Kidney (tissue), 22 donors: Measurements from ENCODE around the gene PNPLA5. TPM values are rescaled to one million over a fixed set of nuclear protein-coding genes. Genes with fewer than 3 reads are reported as not detected.
A peak's percentile ranks its signal among the peaks of the same experiment; 100 is the strongest.

Experiments
- DNase-seq, 5 donors: peaks; one replicate each; pipeline ENCODE4 v3.0.0-alpha.2; 2013 to 2020
- FAIRE-seq: peaks from 2 replicates; lab custom pipeline; 2012; peaks lifted over from hg19 to GRCh38; lab: Jason Lieb, UNC
- H3K27ac ChIP-seq, 2 donors: one replicate each; pipeline ENCODE4 v1.7.0; 2013; ENCODE audit warnings: low read depth in 2 of 2, low read length in 2 of 2, inconsistent platforms in 1 of 2
- H3K27me3 ChIP-seq: one replicate; pipeline ENCODE4 v1.7.1; 2013; ENCODE audit warnings: low read length, inconsistent platforms; ENCODE audit not compliant: control insufficient read depth, insufficient read depth
- H3K36me3 ChIP-seq, 3 donors: one replicate each; pipeline versions ENCODE4 v1.7.0 to v1.7.1; 2013; ENCODE audit warnings: low read length in 3 of 3, control low read depth in 1 of 3, inconsistent platforms in 1 of 3; ENCODE audit not compliant: insufficient read depth in 3 of 3, control insufficient read depth in 2 of 3
- H3K4me1 ChIP-seq, 3 donors: one replicate each; pipeline versions ENCODE4 v1.7.0 to v1.7.1; 2013; ENCODE audit warnings: low read length in 3 of 3, inconsistent platforms in 1 of 3, low read depth in 1 of 3; ENCODE audit not compliant: control insufficient read depth in 2 of 3, insufficient read depth in 2 of 3
- H3K4me3 ChIP-seq, 3 donors: one replicate each; pipeline versions ENCODE4 v1.7.0 to v1.8.1; 2013; ENCODE audit warnings: low read length in 3 of 3, control low read depth in 1 of 3, inconsistent platforms in 1 of 3
- H3K9ac ChIP-seq, 3 donors: one replicate each; pipeline versions ENCODE4 v1.7.0 to v1.7.1; 2013; ENCODE audit warnings: low read length in 3 of 3, control low read depth in 1 of 3, inconsistent platforms in 1 of 3
- H3K9me3 ChIP-seq, 3 donors: one replicate each; pipeline versions ENCODE4 v1.7.0 to v1.7.1; 2013; ENCODE audit warnings: low read length in 3 of 3, control low read depth in 1 of 3, inconsistent platforms in 1 of 3; ENCODE audit not compliant: control insufficient read depth in 2 of 3, insufficient read depth in 1 of 3
- intact Hi-C: fragments of 100-400 bp; cut with DNase I; formaldehyde crosslinking; loops from one replicate; pipeline ENCODE4 v1.11.1; 2022
- long read RNA-seq, 10 donors: library from polyadenylated mRNA in 1 of 10; unstranded in 1 of 10; transcript quantifications; one replicate each; pipeline ENCODE4 v2.0.0 and lab custom pipeline, GENCODE V29; 2021 to 2026
- polyA plus RNA-seq: library from polyadenylated mRNA; stranded (reverse); fragments of 350-450 nt; fragmentation: Illumina TruSeq; extraction: RNeasy Lipid Tissue Mini Kit (QIAGEN cat#74804); gene quantifications from one replicate; pipeline ENCODE4 v1.2.3, GENCODE V29; 2014; ENCODE audit warnings: low read depth, low replicate concordance; ENCODE audit not compliant: insufficient read depth
- total RNA-seq: library from RNA; stranded (reverse); fragmentation: NEBNext Ultra II Directional; extraction: Animal tissue kit (Norgen Biotek cat#: 25700); gene quantifications from one replicate; pipeline ENCODE4 v1.2.1, GENCODE V29; 2021
- TF ChIP-seq, protein P1 (sequence below): IDR thresholded peaks from 3 replicates; pipeline ENCODE4 v1.5.1; 2012; ENCODE audit warnings: mild to moderate bottlenecking, moderate library complexity, borderline replicate concordance; ENCODE audit not compliant: insufficient read depth; ENCODE audit errors: extremely low read depth
- donor health status: control.
- donor health status: control.
- donor health status: control.
- donor health status: control.
- donor health status: control.
- donor health status: DM: yes; HTN: yes; CAD: no.
- donor health status: Normal renal cell carcinoma (clear cell type).

PNPLA5 gene, protein sequence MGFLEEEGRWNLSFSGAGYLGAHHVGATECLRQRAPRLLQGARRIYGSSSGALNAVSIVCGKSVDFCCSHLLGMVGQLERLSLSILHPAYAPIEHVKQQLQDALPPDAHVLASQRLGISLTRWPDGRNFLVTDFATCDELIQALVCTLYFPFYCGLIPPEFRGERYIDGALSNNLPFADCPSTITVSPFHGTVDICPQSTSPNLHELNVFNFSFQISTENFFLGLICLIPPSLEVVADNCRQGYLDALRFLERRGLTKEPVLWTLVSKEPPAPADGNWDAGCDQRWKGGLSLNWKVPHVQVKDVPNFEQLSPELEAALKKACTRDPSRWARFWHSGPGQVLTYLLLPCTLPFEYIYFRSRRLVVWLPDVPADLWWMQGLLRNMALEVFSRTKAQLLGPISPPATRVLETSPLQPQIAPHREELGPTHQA
- not detected for total RNA-seq
- not detected for polyA plus RNA-seq
- long read RNA-seq, donor 1, result 0 reads
- long read RNA-seq, donor 2, result 0 reads
- long read RNA-seq, donor 3, result 0 reads
- long read RNA-seq, donor 4, result 0 reads
- long read RNA-seq, donor 5, result 0 reads
- long read RNA-seq, donor 6, result 0 reads
- long read RNA-seq, donor 7, result 0 reads
- long read RNA-seq, donor 8, result 0 reads
- long read RNA-seq, donor 9, result 0 reads
- long read RNA-seq, donor 10, result 0 reads

DNA sequence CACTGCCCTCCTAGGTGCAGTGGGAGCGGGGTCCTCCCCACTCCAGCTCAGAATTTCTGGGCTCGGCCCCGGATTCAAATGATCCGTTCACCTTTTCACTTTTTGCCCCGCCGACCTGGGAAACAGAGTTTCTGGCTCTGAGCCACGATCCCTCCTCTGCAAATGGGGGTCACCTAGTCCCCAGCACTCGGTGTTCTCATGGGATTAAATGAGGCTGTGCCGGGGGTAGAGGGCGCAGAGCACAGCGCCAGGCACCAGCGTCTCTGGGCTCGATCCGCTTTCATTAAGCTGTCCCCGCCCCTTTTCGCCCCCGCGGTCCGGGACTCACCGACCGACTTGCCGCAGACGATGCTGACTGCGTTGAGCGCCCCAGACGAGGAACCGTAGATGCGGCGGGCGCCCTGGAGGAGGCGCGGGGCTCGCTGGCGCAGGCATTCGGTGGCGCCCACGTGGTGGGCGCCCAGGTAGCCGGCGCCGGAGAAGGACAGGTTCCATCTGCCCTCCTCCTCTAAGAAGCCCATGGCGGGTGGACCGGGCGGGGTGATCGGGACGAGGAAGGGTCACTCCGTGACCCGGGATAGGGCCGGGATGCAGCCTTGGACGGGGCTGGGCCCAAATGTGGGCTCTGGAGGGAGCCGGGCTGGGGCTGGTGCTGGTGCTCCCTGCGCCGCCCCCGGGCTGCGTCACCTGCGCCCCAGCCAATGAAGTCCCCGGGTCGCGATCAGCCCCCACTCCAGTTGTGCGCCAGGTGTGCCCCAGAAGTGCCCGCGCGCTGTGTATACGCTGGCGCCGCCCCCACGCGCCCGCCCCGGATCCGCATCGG is at the start of gene PNPLA5:
Gene PNPLA5, minus strand, starts transcription at position 654 of the 823 bp plus-strand sequence. Its CDS starts 133 bp downstream, at position 521.
- TF ChIP-seq, protein P1, sequence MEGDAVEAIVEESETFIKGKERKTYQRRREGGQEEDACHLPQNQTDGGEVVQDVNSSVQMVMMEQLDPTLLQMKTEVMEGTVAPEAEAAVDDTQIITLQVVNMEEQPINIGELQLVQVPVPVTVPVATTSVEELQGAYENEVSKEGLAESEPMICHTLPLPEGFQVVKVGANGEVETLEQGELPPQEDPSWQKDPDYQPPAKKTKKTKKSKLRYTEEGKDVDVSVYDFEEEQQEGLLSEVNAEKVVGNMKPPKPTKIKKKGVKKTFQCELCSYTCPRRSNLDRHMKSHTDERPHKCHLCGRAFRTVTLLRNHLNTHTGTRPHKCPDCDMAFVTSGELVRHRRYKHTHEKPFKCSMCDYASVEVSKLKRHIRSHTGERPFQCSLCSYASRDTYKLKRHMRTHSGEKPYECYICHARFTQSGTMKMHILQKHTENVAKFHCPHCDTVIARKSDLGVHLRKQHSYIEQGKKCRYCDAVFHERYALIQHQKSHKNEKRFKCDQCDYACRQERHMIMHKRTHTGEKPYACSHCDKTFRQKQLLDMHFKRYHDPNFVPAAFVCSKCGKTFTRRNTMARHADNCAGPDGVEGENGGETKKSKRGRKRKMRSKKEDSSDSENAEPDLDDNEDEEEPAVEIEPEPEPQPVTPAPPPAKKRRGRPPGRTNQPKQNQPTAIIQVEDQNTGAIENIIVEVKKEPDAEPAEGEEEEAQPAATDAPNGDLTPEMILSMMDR, result no peak
- DNase-seq (peak in 3 of 5 donors; percentile 38 to 65 (median 38)), FAIRE-seq (no peak)
- no peaks in the 10 kb centered on the region for H3K36me3 ChIP-seq
- H3K9me3 ChIP-seq, result no peaks in the 10 kb centered on the region
- no peak within 1 kb of the TSS for H3K9ac ChIP-seq
- peaks cover 0 to 2% (median 0%) of the 10 kb centered on the region in 3 donors for H3K4me1 ChIP-seq
- intact Hi-C loops, result no loop called here
- no peak within 1 kb of the TSS for H3K27ac ChIP-seq
- peaks cover 19% of the 10 kb centered on the region for H3K27me3 ChIP-seq
- no peak within 1 kb of the TSS for H3K4me3 ChIP-seq

DNA sequence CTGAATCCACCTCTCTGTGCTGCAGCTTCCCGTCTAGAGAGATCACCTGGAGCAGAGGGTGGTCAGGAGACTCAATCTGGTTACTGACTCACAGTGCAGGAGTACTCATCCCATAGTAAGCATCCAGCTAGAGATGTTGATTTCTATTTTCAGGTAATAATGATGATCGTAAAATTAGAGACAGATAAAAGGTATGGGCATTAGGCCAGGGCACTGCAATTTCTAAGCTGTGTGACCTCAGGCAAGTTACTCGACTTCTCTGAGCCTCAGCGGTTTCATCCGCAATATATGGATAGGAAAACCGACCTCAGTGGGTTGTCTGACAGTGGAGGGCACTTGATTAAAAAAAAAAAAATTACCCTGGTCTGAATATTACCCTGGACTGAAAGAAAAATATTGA is 49.6 kb upstream of the PNPLA5 start:
- TF ChIP-seq, protein P1, result no peak

DNA sequence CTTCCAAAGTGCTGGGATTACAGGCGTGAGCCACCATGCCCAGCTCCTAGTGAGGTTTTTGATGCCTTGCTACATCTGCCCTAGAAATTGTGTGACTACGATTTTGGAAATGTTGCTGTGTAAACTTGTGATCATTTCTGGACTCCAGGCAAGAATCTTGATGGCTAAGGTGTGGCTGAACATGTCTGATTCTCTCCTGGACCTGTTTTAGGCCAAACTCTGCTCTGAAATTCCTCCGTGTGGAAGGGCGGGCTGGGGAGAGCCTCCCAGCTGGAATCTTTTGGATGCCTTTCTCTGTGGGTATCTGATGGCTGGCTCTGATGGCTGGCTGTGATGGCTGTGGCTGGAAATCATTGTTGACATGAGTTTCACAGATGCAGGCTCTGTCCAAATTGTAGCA is 40.0 kb upstream of the PNPLA5 start:
- Histone ChIP-seq H3K9me3 (no peaks in the 10 kb centered on the region), H3K9ac (no peak overlapping the region), H3K27ac (no peak overlapping the region), H3K36me3 (peaks cover 0 to 12% (median 3%) of the 10 kb centered on the region in 3 donors), H3K4me1 (peaks cover 0 to 7% (median 0%) of the 10 kb centered on the region in 3 donors), H3K4me3 (no peak overlapping the region), H3K27me3 (no peaks in the 10 kb centered on the region)
- TF ChIP-seq, protein P1, result no peak
- DNase-seq (no peak), FAIRE-seq (no peak)
- intact Hi-C loops, result no loop called here

More for the DNA sequence above, 49.6 kb upstream of the PNPLA5 start:
- no peak overlapping the region for H3K27ac ChIP-seq
- FAIRE-seq (no peak), DNase-seq (no peak)
- no peak overlapping the region for H3K9ac ChIP-seq
- no peaks in the 10 kb centered on the region for H3K4me1 ChIP-seq
- intact Hi-C loops, result no loop called here
- no peaks in the 10 kb centered on the region for H3K9me3 ChIP-seq
- H3K27me3 ChIP-seq, result no peaks in the 10 kb centered on the region
- H3K4me3 ChIP-seq, result no peak overlapping the region
- H3K36me3 ChIP-seq, result peaks cover 0 to 24% (median 5%) of the 10 kb centered on the region in 3 donors
